Activated CD4-positive, alpha-beta T cell treated with anti-CD3 and anti-CD28 coated beads, Interleukin-2, amount 50 U/mL, for 24 hours (primary cell): ENCODE measurements around the gene SCN5A.

Source experiments
- DNase-seq, 2 donors: peaks; one replicate each; pipeline ENCODE4 v3.0.0-alpha.2; 2020; ENCODE audit warnings: low read depth in 1 of 2, low spot score in 1 of 2

SCN5A gene

GRCh38 chr3:38648024-38648658, 1.3 kb downstream of the SCN5A start:
- DNase-seq, result no peak

GRCh38 chr3:38647217-38647970, 2.1 kb downstream of the SCN5A start:
- DNase-seq, result no peak

- no peak for DNase-seq
Observed at GRCh38 chr3:38646630-38647029, 2.9 kb downstream of the SCN5A start.

DNA sequence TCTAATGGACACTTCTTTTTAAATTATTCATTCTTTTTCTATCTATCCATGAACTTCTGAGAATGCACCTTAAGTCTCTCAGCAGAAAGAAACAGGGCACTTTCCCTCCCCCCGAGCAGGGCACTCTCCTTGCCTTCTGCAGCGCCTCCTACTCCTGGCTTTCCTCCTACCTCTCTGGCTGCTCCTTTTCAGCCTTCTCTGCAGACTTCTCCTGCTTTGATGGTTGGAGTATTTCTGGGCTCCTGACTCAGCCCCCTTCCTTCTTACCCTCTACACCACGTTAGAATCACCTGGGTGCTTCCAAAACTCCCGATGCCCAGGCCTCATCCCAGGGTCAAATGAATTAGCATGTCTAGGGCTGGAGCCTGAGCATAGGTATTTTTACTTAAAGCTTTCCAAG, 3.4 kb downstream of the SCN5A start:
- no peak for DNase-seq

GRCh38 chr3:38645601-38646000, 3.9 kb downstream of the SCN5A start:
- no peak for DNase-seq

- no peak for DNase-seq
Observed at GRCh38 chr3:38645076-38645475, 4.4 kb downstream of the SCN5A start.

- no peak for DNase-seq
Observed at GRCh38 chr3:38644662-38645053, 4.8 kb downstream of the SCN5A start.

DNA sequence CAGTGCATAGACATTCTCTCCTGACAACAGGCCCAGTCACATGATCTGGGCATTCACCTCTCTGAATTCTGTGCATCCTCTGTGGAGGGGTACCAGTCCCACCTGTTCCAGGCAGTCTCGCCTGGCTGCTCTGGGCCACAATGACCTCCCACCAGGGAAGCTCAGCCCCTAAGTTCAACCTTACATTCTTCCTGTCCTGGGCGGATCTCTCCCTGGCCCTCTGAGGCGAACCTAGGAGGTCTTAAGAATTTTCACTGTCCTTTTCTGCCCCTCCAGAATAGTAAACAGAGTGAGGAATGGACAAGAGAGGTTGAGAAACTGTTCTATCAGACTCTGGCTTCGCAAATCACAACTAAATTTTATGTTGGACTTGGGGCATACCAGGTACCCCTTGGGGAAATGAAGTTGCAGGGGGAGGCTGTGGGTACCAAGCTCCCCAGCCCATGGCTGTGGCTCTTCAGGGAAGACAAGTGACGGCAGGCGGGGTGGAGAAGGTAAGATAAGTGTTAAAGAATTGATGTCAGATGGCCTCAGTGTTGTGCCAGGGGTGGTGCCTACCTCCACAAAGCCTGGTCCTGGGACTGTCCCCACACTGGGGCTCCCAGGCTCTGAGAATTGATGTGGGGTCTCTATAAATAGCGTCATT, 5.3 kb downstream of the SCN5A start:
- DNase-seq, result no peak

- DNase-seq, result no peak
Observed at GRCh38 chr3:38643592-38643991, 5.9 kb downstream of the SCN5A start.

- DNase-seq, result no peak
Observed at GRCh38 chr3:38643090-38643489, 6.4 kb downstream of the SCN5A start.

GRCh38 chr3:38641461-38642110, 7.9 kb downstream of the SCN5A start:
- no peak for DNase-seq

GRCh38 chr3:38640661-38641452, 8.6 kb downstream of the SCN5A start:
- DNase-seq, result no peak

- DNase-seq, result no peak
Observed at GRCh38 chr3:38638354-38638753, 11.1 kb downstream of the SCN5A start.

DNA sequence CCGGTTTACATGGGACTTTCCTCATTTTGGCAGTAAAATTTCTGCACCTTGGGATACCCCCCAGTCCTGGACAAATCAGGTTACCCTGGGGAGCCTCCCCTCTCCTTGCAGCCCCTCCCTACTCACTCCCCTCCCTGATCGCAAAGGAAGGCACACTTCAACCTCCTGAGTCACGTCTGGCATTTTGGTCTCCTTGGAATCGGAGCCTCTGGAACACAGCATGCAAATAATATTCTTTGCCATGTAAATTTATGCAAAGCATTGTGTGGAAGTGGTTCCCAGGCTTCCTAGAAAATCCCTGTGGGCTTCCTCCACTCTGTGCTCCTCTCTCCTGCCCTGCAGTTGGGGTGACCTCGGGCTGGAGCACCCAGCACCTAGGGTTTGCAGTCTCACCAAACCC, 11.6 kb downstream of the SCN5A start:
- DNase-seq, result no peak

DNA sequence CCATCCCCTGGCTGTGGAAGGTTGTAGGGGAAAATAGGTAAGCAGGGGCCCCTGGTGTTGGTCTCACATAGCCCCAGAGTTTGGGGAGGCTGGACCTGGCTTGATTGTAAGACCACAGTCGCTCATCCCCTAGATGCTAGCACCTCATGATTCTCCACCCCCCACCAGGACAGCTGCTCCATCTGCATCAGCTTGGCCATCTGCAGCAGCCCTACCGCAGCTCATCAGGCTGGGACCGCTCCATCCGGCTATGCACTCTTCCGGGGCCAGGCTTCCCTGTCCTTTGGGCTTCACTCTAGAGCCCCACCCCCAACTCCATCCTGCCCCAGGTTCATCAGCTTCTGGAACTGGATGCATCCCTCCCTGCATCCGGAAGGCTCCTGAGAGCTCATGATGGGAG, 12.6 kb downstream of the SCN5A start:
- DNase-seq, result no peak

GRCh38 chr3:38636464-38636863, 13.0 kb downstream of the SCN5A start:
- no peak for DNase-seq

DNA sequence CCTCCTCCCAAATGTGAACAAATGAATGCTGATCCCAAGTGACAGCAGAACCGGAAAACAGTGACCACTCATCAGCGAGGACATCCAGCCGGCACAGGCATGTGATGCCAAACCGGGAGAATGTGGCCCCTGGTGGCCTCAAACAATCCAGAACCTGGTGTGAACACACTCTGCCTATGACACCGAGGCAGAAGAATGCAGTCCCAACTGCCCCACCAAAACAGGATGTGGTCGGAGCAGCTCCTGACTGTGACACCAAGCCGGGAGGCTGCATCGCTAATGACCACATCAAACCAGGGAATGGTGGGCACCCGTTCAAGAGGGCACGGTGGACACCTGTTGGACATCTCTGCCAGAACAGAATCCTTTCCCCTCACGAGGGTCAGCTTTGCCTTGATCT, 15.4 kb downstream of the SCN5A start:
- DNase-seq, result no peak

DNA sequence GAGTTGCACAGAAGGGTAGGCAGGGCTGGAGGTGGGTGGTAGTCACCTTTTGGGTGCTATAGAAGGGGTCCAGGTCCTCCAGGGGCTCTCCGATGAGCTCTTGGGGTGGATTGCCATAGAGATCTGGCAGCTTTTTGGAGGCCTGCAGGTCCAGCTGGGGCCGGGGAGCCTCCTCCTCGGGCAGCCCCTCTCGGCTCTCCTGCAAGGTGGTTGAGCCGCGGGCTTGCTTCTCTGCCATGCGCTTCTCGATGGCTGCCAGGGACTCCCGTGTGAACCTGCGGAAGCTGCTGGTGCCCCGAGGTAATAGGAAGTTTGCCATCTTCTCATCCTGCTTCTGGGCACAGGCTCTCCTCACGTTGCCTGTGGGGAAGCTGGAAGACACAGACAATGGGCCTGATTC, 16.5 kb downstream of the SCN5A start:
- no peak for DNase-seq

- no peak for DNase-seq
Observed at GRCh38 chr3:38630606-38631005, 18.9 kb downstream of the SCN5A start.

GRCh38 chr3:38630070-38630469, 19.4 kb downstream of the SCN5A start:
- no peak for DNase-seq

DNA sequence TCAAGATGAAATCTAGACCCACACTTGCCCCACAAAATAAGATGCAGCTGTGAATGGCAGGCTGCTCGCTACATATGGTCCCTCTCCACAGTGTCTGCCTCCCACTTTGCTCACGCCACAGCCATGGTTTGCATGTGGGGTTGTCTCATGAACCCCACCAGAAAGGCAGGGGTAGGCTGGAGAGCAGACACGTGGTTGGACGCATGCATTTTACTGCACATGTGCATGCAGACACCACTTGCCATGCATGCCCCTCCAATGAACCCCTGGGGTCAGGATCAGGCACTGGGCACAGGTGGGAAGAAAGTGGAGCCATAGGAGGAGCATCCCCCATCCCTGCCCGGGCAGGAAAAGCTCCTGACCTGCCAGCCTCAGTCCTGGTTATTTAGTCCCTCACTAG, 20.7 kb downstream of the SCN5A start:
- DNase-seq, result no peak
